ENCODE data around the gene SLC22A31.

The SLC22A31 gene

DNA sequence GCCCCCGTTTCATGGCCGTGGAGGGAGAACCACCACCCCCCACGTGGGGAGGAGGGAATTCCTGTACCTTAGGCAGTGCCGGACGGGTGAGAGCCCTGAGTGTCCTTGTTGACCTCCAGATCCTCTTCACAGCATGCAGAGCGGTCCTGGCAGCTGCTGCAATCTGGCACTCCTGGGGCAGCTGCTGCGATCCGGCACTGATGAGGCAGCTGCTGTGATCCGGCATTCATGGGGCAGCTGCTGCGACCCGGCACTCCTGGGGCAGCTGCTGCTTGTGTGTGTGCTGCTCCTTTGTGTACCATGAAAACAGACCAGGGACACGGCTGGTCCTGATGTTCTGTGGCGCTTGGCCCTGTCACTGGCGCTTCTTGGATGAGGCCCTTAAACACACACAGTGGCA, 29.9 kb upstream of the SLC22A31 start:
- TF ChIP-seq, protein P1, sequence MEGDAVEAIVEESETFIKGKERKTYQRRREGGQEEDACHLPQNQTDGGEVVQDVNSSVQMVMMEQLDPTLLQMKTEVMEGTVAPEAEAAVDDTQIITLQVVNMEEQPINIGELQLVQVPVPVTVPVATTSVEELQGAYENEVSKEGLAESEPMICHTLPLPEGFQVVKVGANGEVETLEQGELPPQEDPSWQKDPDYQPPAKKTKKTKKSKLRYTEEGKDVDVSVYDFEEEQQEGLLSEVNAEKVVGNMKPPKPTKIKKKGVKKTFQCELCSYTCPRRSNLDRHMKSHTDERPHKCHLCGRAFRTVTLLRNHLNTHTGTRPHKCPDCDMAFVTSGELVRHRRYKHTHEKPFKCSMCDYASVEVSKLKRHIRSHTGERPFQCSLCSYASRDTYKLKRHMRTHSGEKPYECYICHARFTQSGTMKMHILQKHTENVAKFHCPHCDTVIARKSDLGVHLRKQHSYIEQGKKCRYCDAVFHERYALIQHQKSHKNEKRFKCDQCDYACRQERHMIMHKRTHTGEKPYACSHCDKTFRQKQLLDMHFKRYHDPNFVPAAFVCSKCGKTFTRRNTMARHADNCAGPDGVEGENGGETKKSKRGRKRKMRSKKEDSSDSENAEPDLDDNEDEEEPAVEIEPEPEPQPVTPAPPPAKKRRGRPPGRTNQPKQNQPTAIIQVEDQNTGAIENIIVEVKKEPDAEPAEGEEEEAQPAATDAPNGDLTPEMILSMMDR (IDR thresholded peaks at IDR 0.05; ENCODE audit: borderline replicate concordance, insufficient read depth, low read depth, low read length), result no peak

DNA sequence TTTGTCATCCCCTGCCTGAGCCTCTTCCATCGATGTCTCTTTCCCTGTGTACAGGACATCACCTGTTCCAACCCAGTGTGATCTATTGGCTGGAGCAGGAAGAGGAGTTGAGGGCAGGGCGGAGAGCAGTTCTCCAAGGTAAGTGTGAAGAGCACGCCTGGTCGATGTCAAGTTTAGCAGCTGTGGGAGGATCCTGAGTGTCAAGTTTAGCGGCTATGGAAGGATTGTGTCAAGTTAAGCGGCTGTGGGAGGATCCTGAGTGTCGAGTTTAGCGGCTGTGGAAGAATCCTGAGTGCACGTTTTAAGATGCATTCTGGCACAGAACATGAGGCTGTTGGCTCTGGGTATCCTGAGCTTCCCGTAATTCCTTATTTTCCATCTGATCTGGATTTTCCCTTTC, 24.3 kb upstream of the SLC22A31 start:
- TF ChIP-seq, protein P1 (IDR thresholded peaks at IDR 0.05; ENCODE audit: borderline replicate concordance, insufficient read depth, low read depth, low read length), result no peak
- H3K4me3 ChIP-seq (ENCODE audit: low read depth, low read length), result no peak overlapping the region

More for the DNA sequence above, 29.9 kb upstream of the SLC22A31 start:
- no peak overlapping the region for H3K4me3 ChIP-seq (ENCODE audit: low read depth, low read length)

DNA sequence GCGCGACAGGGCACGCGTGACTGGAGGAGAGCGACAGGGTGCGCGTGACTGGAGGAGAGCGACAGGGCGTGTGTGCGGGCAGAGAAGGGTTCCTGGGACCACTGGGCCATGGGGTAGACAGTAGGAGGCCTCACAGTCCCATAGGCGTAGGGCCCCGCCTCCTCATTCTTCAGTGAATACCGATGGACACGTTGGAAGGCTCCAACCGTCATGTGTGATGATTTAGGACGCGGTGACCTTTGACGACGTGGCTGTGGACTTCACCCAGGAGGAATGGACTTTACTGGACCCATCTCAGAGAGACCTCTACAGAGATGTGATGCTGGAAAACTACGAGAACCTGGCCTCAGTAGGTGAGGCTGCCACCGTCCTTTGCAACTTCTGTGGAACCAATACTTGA, 22.6 kb upstream of the SLC22A31 start:
- TF ChIP-seq, protein P1 (IDR thresholded peaks at IDR 0.05; ENCODE audit: borderline replicate concordance, insufficient read depth, low read depth, low read length), result no peak
- H3K4me3 ChIP-seq (ENCODE audit: low read depth, low read length), result no peak overlapping the region

DNA sequence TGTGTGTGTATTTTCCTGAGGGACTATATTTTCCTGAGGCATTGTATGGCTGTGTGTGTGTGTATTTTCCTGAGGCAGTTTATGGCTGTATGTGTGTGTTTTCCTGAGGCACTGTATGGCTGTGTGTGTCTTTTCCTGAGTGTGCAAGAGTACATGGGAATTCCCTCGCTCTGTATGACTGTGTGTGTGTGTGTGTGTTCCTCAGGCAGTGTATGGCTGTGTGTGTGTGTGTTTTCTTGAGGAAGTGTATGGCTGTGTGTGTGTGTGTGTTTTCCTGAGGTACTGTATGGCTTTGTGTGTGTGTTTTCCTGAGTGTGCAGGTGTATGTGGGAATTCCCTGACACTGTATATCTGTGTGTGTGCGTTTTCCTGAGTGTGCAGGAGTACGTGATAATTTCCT, 21.3 kb upstream of the SLC22A31 start:
- TF ChIP-seq, protein P1 (IDR thresholded peaks at IDR 0.05; ENCODE audit: borderline replicate concordance, insufficient read depth, low read depth, low read length), result no peak
- no peak overlapping the region for H3K4me3 ChIP-seq (ENCODE audit: low read depth, low read length)

DNA sequence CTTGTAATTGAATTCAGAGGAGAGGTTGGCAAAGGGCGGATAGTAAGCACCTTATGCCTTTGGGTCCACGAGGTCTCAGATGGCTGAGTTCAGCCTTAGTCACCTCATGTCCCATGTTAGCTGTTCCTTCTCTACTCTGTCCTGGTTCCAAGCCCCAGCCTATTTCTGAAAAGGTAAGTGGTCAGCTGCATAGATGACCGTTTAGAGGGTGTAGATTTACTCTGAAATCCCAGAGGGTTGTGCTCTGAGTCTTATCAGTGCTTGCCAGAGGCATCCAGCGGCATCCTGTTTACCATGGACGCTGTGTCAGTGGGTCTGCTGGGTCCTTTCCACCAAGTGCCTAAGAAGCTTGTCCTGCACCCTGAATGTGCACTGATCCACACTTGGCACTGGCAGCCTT, 19.0 kb upstream of the SLC22A31 start:
- TF ChIP-seq, protein P1 (IDR thresholded peaks at IDR 0.05; ENCODE audit: borderline replicate concordance, insufficient read depth, low read depth, low read length), result no peak
- no peak overlapping the region for H3K4me3 ChIP-seq (ENCODE audit: low read depth, low read length)

DNA sequence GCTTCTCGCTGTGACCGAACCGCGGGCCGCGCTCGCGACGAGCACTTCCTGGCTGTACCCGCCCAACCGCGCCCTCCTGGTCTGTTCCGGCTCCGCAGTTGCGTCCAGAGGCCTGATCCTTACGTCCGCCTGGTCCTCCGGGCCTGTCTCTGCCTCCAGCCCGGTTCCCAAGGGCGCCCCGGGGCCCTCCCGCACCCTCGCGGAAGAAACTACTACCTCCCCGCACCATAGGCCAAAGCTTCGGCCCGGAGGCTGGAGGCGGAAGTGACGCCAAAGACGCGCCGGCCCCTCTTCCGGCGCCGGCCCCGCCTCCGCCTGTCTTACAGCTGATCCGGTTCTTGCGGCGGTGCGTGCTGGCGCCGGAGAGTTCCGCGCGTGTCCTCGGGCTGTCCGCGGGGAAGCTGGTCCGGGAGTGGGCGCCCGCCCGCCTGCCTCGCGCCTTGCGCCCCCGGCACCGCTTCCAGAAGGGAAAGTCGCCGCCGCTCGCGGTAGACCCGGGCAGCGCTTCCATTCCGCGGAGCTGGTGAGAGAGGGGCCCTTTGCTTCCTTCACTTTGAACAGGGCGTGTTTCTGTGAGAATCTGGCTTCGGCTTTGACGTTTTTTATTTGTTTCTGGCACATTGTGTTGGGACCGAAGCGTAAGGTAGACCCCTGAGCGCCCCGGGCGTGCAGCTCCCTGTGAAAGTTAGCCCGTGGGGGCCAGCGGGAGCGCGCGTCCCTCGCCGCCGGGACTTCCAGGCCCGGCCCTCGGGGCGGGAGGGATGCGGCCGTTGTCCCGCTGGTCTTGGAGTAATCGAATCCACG, 17.3 kb upstream of the SLC22A31 start, which contains the start of gene ZNF778:
ZNF778 (plus strand) TSS at position 316 of the 804 bp plus-strand sequence. CDS start 3,425 bp downstream, outside the sequence.
- peak within 1 kb of the TSS; percentile 97 for H3K4me3 ChIP-seq (ENCODE audit: low read depth, low read length)
- TF ChIP-seq, protein P1 (IDR thresholded peaks at IDR 0.05; ENCODE audit: borderline replicate concordance, insufficient read depth, low read depth, low read length), result no peak

DNA sequence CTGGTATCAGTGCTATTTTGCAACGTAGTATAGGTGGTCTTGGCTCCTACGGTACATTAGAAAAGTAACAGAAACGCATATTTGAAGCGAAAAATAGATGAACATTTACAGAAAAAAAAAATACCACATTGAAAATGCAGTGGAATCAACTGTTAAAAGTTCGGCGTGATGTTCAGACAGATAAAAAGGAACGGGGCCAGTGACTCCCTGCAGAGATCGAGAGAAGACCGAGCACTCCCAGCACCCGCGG, 16.7 kb upstream of the SLC22A31 start:
- TF ChIP-seq, protein P1 (IDR thresholded peaks at IDR 0.05; ENCODE audit: borderline replicate concordance, insufficient read depth, low read depth, low read length), result no peak
- H3K4me3 ChIP-seq (ENCODE audit: low read depth, low read length), result peak overlapping the region; percentile 97

Data from GM12875 (cell line).